H1 (cell line): ENCODE measurements around the gene DGKI. TPM values are rescaled to one million over a fixed set of nuclear protein-coding genes. Genes with fewer than 3 reads are reported as not detected.

ENCODE experiments used
- CTCF ChIA-PET: fragments of 300-600 bp; sonication (Branson Sonifier 250); formaldehyde crosslinking; loops from one replicate; lab custom pipeline; 2021; ENCODE audit not compliant: partially characterized antibody; lab: Charles Lee
- POLR2A ChIA-PET: fragments of 300-600 bp; sonication (Branson Sonifier 250); formaldehyde crosslinking; loops from one replicate; lab custom pipeline; 2021; ENCODE audit warnings: inconsistent platforms; ENCODE audit not compliant: partially characterized antibody; lab: Charles Lee
- DNase-seq, 2 experiments: peaks; one replicate each; pipeline versions ENCODE4 v3.0.0 to v3.0.0-alpha.2; 2010 to 2022; ENCODE audit warnings: low spot score in 2 of 2, low read depth in 1 of 2, mixed read lengths in 1 of 2
- FAIRE-seq: peaks from 2 replicates; lab custom pipeline; 2011; peaks lifted over from hg19 to GRCh38; lab: Jason Lieb, UNC
- H2AFZ ChIP-seq: 2 replicates; pipeline ENCODE4 v1.8.1; 2012; ENCODE audit warnings: low read length, inconsistent platforms
- H2AK5ac ChIP-seq: 2 replicates; pipeline ENCODE4 v1.6.1; 2013; ENCODE audit warnings: low read depth, low read length
- H2BK120ac ChIP-seq: replicated peaks from 2 replicates; pipeline ENCODE3; 2013; ENCODE audit warnings: low read depth, low read length, inconsistent platforms
- H2BK12ac ChIP-seq: 2 replicates; pipeline ENCODE4 v1.6.1; 2013; ENCODE audit warnings: low read depth, low read length
- H2BK15ac ChIP-seq: 2 replicates; pipeline ENCODE4 v1.6.1; 2013; ENCODE audit warnings: low read length
- H2BK20ac ChIP-seq: 2 replicates; pipeline ENCODE4 v1.6.1; 2013; ENCODE audit warnings: low read length
- H2BK5ac ChIP-seq: 2 replicates; pipeline ENCODE4 v1.6.1; 2013; ENCODE audit warnings: low read depth, low read length
- H3K14ac ChIP-seq: 2 replicates; pipeline ENCODE4 v1.6.1; 2013; ENCODE audit warnings: inconsistent platforms; ENCODE audit not compliant: insufficient read length
- H3K18ac ChIP-seq: 2 replicates; pipeline ENCODE4 v1.6.1; 2013; ENCODE audit warnings: low read length; ENCODE audit errors: extremely low read depth
- H3K23ac ChIP-seq: 2 replicates; pipeline ENCODE4 v1.6.1; 2013; ENCODE audit warnings: inconsistent platforms; ENCODE audit not compliant: insufficient read length
- H3K23me2 ChIP-seq: 2 replicates; pipeline ENCODE4 v1.6.1; 2013; ENCODE audit warnings: low read depth, low read length
- H3K27ac ChIP-seq: 2 replicates; pipeline ENCODE4 v1.6.1; 2011; ENCODE audit warnings: low read depth, low read length, inconsistent platforms
- H3K27me3 ChIP-seq, 4 experiments: replicated peaks in 1 of 4; 1 replicate in 1 of 4; 2 replicates in 3 of 4; pipeline versions ENCODE4 v1.6.1 to v1.8.1; 2011 to 2013; ENCODE audit warnings: low read length in 3 of 4, mild to moderate bottlenecking in 3 of 4, inconsistent platforms in 2 of 4, mixed read lengths in 2 of 4, moderate library complexity in 1 of 4; ENCODE audit not compliant: control insufficient read depth in 3 of 4, insufficient read depth in 3 of 4; ENCODE audit errors: extremely low read depth in 1 of 4
- H3K36me3 ChIP-seq, 4 experiments: 2 replicates each; pipeline versions ENCODE4 v1.6.1 to v1.8.1; 2011 to 2013; ENCODE audit warnings: mild to moderate bottlenecking in 4 of 4, low read length in 3 of 4, moderate library complexity in 2 of 4, control low read depth in 1 of 4, inconsistent platforms in 1 of 4; ENCODE audit not compliant: insufficient read depth in 4 of 4, control insufficient read depth in 2 of 4
- H3K4ac ChIP-seq: replicated peaks from 2 replicates; pipeline ENCODE3; 2013; ENCODE audit warnings: low read length, low read depth, mixed read lengths, inconsistent platforms; ENCODE audit not compliant: insufficient read length
- H3K4me1 ChIP-seq, 4 experiments: replicated peaks in 1 of 4; 1 replicate in 1 of 4; 2 replicates in 3 of 4; pipeline versions ENCODE4 v1.6.1 to v1.8.1; 2011 to 2013; ENCODE audit warnings: low read length in 3 of 4, inconsistent platforms in 2 of 4, mixed read lengths in 1 of 4; ENCODE audit not compliant: insufficient read depth in 4 of 4, control insufficient read depth in 3 of 4
- H3K4me2 ChIP-seq, 2 experiments: 2 replicates each; pipeline versions ENCODE4 v1.6.1 to v1.8.1; 2011 to 2013; ENCODE audit warnings: low read depth in 2 of 2, low read length in 2 of 2, control low read depth in 1 of 2, inconsistent platforms in 1 of 2, mild to moderate bottlenecking in 1 of 2; ENCODE audit not compliant: insufficient read depth in 1 of 2
- H3K4me3 ChIP-seq, 4 experiments: fragments of 200-600, 300-600 bp in 1 of 4; sonication (generic), shearing (Covaris generic), sonication (Bioruptor Twin) in 1 of 4; 2 replicates each; pipeline versions ENCODE4 v1.5.1 to v1.8.1; 2011 to 2016; ENCODE audit warnings: low read length in 4 of 4, low read depth in 3 of 4, control low read depth in 2 of 4, inconsistent platforms in 2 of 4, mild to moderate bottlenecking in 2 of 4, mixed read lengths in 1 of 4, moderate library complexity in 1 of 4; ENCODE audit not compliant: insufficient read depth in 2 of 4; ENCODE audit errors: extremely low read depth in 1 of 4
- H3K56ac ChIP-seq: replicated peaks from 2 replicates; pipeline ENCODE3; 2013; ENCODE audit warnings: low read depth, mild to moderate bottlenecking, mixed read lengths, low read length, inconsistent platforms; ENCODE audit not compliant: insufficient read length
- H3K79me1 ChIP-seq: 2 replicates; pipeline ENCODE4 v1.6.1; 2013; ENCODE audit warnings: low read depth, low read length, control low read depth
- H3K79me2 ChIP-seq, 2 experiments: 2 replicates each; pipeline versions ENCODE4 v1.6.1 to v1.8.1; 2012 to 2013; ENCODE audit warnings: low read length in 2 of 2, mild to moderate bottlenecking in 2 of 2, inconsistent platforms in 1 of 2; ENCODE audit not compliant: insufficient read depth in 2 of 2, control insufficient read depth in 1 of 2
- H3K9ac ChIP-seq, 4 experiments: replicated peaks in 1 of 4; 1 replicate in 1 of 4; 2 replicates in 3 of 4; pipeline versions ENCODE4 v1.6.1 to v1.8.1; 2011 to 2013; ENCODE audit warnings: low read depth in 3 of 4, low read length in 3 of 4, control low read depth in 2 of 4, mild to moderate bottlenecking in 2 of 4, moderate library complexity in 2 of 4, inconsistent platforms in 1 of 4; ENCODE audit errors: extremely low read depth in 1 of 4
- H3K9me3 ChIP-seq, 2 experiments: 2 replicates each; pipeline versions ENCODE4 v1.6.1 to v1.8.1; 2012 to 2013; ENCODE audit warnings: mild to moderate bottlenecking in 2 of 2, moderate library complexity in 2 of 2, control low read depth in 1 of 2, inconsistent platforms in 1 of 2, low read depth in 1 of 2, low read length in 1 of 2, mixed read lengths in 1 of 2; ENCODE audit not compliant: insufficient read depth in 2 of 2
- H4K20me1 ChIP-seq, 2 experiments: replicated peaks in 1 of 2; 2 replicates each; pipeline versions ENCODE3 to v1.8.1; 2011 to 2013; ENCODE audit warnings: inconsistent platforms in 2 of 2, low read length in 2 of 2, mild to moderate bottlenecking in 1 of 2; ENCODE audit not compliant: insufficient read depth in 2 of 2, control insufficient read depth in 1 of 2
- H4K5ac ChIP-seq: 2 replicates; pipeline ENCODE4 v1.6.1; 2013; ENCODE audit warnings: low read length, low read depth, mixed read lengths, inconsistent platforms; ENCODE audit not compliant: insufficient read length
- H4K8ac ChIP-seq: 2 replicates; pipeline ENCODE4 v1.8.0; 2013; ENCODE audit warnings: mild to moderate bottlenecking, moderate library complexity, low read length, inconsistent platforms; ENCODE audit not compliant: insufficient read depth; ENCODE audit errors: extremely low read depth
- H4K91ac ChIP-seq: replicated peaks from 2 replicates; pipeline ENCODE3; 2013; ENCODE audit warnings: low read length, mixed read lengths, inconsistent platforms; ENCODE audit not compliant: insufficient read length
- E2F6 ChIP-seq: IDR thresholded peaks from 2 replicates; pipeline ENCODE4 v1.6.1; 2012; ENCODE audit warnings: inconsistent platforms
- RBBP5 ChIP-seq: IDR thresholded peaks from 2 replicates; pipeline ENCODE4 v1.7.1; 2012; ENCODE audit warnings: low read depth, mild to moderate bottlenecking, inconsistent platforms, low read length, moderate library complexity, borderline replicate concordance
- TAF7 ChIP-seq: optimal IDR thresholded peaks from 2 replicates; pipeline ENCODE3; 2011; ENCODE audit warnings: low read depth, mild to moderate bottlenecking, inconsistent platforms, low read length, moderate library complexity, borderline replicate concordance
- WGBS, 2 experiments: shearing (Covaris generic) in 1 of 2; methylation state at CpG; one replicate each; pipeline versions ENCODE4 v1.1.6 to v1.1.7; 2013 to 2015; ENCODE audit warnings: low lambda C conversion rate in 2 of 2, mixed read lengths in 2 of 2, inconsistent platforms in 1 of 2, low coverage in 1 of 2, missing lambda C conversion rate in 1 of 2; ENCODE audit not compliant: insufficient replicate concordance in 2 of 2, insufficient coverage in 1 of 2, insufficient read length in 1 of 2; ENCODE audit errors: extremely low coverage in 1 of 2, missing lambda C conversion rate in 1 of 2; 5-methylcytosine and 5-hydroxymethylcytosine counted together
- polyA plus RNA-seq, 7 experiments: library from polyadenylated mRNA; depleted of rRNA in 3 of 7; stranded (reverse) in 5 of 7; unstranded in 2 of 7; fragments of >200 nt in 5 of 7; fragments of 200-250 nt in 2 of 7; gene quantifications; 1 replicate in 5 of 7; 2 replicates in 1 of 7; 4 replicates in 1 of 7; pipeline versions ENCODE4 v1.2.1 to v1.2.3, GENCODE V29; 2011 to 2013; ENCODE audit warnings: missing spikeins in 2 of 7, mixed read lengths in 2 of 7
- total RNA-seq: library from RNA; stranded (reverse); fragmentation: NEBNext Ultra II Directional; extraction: Animal tissue kit (Norgen Biotek cat#: 25700); gene quantifications from 2 replicates; pipeline ENCODE4 v1.2.1, GENCODE V29; 2021

DGKI gene
- total and polyA plus RNA-seq, 2 of the 8 experiments (the other 6 are each of a cell fraction or from before 2014, with no cell fraction given): 0.20 to 0.71 TPM

- WGBS, 2 experiments: 88% methylated on average over 1 of the region's 1 CpG; no CpG with 5 or more reads in 1 of the 2 experiments
These were observed 269.6 kb downstream of the DGKI start for GRCh38 chr7:137577184-137577583.

More at GRCh38 chr7:137577184-137577583, 269.6 kb downstream of the DGKI start:
- POLR2A ChIA-PET: no interaction called here
- H3K27me3 ChIP-seq: no peaks in the 10 kb centered on the region
- H3K79me1 ChIP-seq: no peaks in the 10 kb centered on the region
- no peak for TF ChIP-seq TAF7
- no peak for TF ChIP-seq E2F6
- TF ChIP-seq RBBP5: no peak
- TF ChIP-seq, all 59 proteins: peak for 0
- Histone ChIP-seq H2BK120ac (no peak overlapping the region), H3K4me1 (peaks cover 0 to 4% (median 0%) of the 10 kb centered on the region in 4 experiments; a peak in 1 of 7 replicates), H3K14ac (no peak overlapping the region), H3K23me2 (no peaks in the 10 kb centered on the region), H3K9me3 (no peaks in the 10 kb centered on the region; a peak in 1 of 4 replicates), H3K27ac (no peak overlapping the region), H4K8ac (no peak overlapping the region), H3K36me3 (no peaks in the 10 kb centered on the region), H2BK15ac (no peak overlapping the region), H2AK5ac (no peak overlapping the region), H3K56ac (no peak overlapping the region), H3K79me2 (no peaks in the 10 kb centered on the region), H3K23ac (no peak overlapping the region), H3K18ac (no peak overlapping the region), H3K4ac (no peak overlapping the region), H2BK20ac (no peak overlapping the region), H2BK5ac (no peak overlapping the region), H4K91ac (no peak overlapping the region), H3K4me3 (no peak overlapping the region), H4K20me1 (no peaks in the 10 kb centered on the region), H2AFZ (no peak overlapping the region), H2BK12ac (no peak overlapping the region), H3K4me2 (no peak overlapping the region), H3K9ac (no peak overlapping the region), H4K5ac (no peak overlapping the region)
- FAIRE-seq: no peak
- CTCF ChIA-PET: interaction anchor here (6.5 kb wide), 1 partner anchor 14 kb away, joined by 34 read pairs; no protein-coding TSS in a partner anchor
- no peak for DNase-seq
